Fibroblast of pulmonary artery (primary cell): ENCODE measurements around the gene MTCP1.

ENCODE experiments used
- DNase-seq: peaks from one replicate; pipeline ENCODE4 v3.0.0-alpha.2; 2010; ENCODE audit warnings: low read depth
- H3K4me3 ChIP-seq: replicated peaks from 2 replicates; pipeline ENCODE4 v1.5.1; 2011; ENCODE audit warnings: low read depth, mild to moderate bottlenecking, control low read depth, low read length, moderate library complexity
- CTCF ChIP-seq: IDR thresholded peaks from 2 replicates; pipeline ENCODE4 v1.5.1; 2011; ENCODE audit warnings: mild to moderate bottlenecking, control low read depth, low read length, inconsistent platforms; ENCODE audit errors: missing control alignments

The MTCP1 gene

GRCh38 chrX:155094468-155095061 is 23.6 kb upstream of the MTCP1 start:
- H3K4me3 ChIP-seq: no peak overlapping the region
- peak; percentile 62 for TF ChIP-seq CTCF
- DNase-seq: peak; percentile 43

GRCh38 chrX:155086961-155087735 is 16.2 kb upstream of the MTCP1 start:
- DNase-seq: no peak
- TF ChIP-seq CTCF: no peak
- no peak overlapping the region for H3K4me3 ChIP-seq

- TF ChIP-seq CTCF: peak; percentile 43
- H3K4me3 ChIP-seq: no peak overlapping the region
- peak; percentile 53 for DNase-seq
Observed at GRCh38 chrX:155086202-155086840, 15.4 kb upstream of the MTCP1 start.

- TF ChIP-seq CTCF: no peak
Observed at GRCh38 chrX:155071694-155072280, 851 bp upstream of the MTCP1 start.

GRCh38 chrX:155070663-155070974 is 317 bp downstream of the MTCP1 start:
- DNase-seq: no peak
- TF ChIP-seq CTCF: no peak
- H3K4me3 ChIP-seq: peak overlapping the region; percentile 68

More at GRCh38 chrX:155071694-155072280, 851 bp upstream of the MTCP1 start:
- DNase-seq: no peak
- H3K4me3 ChIP-seq: peak overlapping the region; percentile 72

- H3K4me3 ChIP-seq: peak overlapping the region; percentile 68
- TF ChIP-seq CTCF: no peak
- no peak for DNase-seq
Observed at GRCh38 chrX:155070038-155070437, 898 bp downstream of the MTCP1 start.
